Measurements from ENCODE around the gene L3MBTL4.

Gene L3MBTL4

DNA sequence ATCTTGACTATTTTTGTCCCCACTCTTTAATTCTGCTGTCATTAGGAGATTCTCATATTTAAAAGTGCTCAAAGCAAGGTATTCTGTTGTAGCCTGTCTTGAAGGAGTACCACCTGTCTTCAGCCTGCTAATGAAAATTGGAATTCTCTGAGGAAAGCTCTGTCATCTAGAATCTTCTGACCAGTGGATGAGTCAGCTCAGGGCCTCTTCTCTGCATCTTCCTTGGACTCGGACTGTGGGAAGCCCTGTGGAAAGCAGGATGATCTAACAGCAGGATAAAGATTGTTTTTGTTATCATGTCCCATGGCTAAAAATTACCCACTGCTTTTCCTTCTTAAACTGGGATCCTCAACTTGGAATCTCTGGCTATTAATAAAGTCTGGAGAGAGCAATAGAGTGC is 500.7 kb downstream of the L3MBTL4 start:
- no peak overlapping the region for H3K4me3 ChIP-seq (ENCODE audit: low read depth in 1 of 5, low read length in 5 of 5)
- H3K36me3 ChIP-seq (ENCODE audit: control insufficient read depth in 5 of 5, insufficient read depth in 5 of 5, low read length in 5 of 5), result no peaks in the 10 kb centered on the region
- H3K27me3 ChIP-seq (ENCODE audit: control insufficient read depth in 5 of 5, insufficient read depth in 4 of 5, low read length in 5 of 5), result no peaks in the 10 kb centered on the region
- H3K9ac ChIP-seq (ENCODE audit: low read length in 5 of 5), result no peak overlapping the region
- no peaks in the 10 kb centered on the region for H3K9me3 ChIP-seq (ENCODE audit: control insufficient read depth in 5 of 5, low read length in 5 of 5)
- H3K4me1 ChIP-seq (ENCODE audit: control insufficient read depth in 5 of 5, insufficient read depth in 5 of 5, low read length in 5 of 5), result no peaks in the 10 kb centered on the region
- no peak overlapping the region for H3K27ac ChIP-seq (ENCODE audit: low read depth, low read length)

DNA sequence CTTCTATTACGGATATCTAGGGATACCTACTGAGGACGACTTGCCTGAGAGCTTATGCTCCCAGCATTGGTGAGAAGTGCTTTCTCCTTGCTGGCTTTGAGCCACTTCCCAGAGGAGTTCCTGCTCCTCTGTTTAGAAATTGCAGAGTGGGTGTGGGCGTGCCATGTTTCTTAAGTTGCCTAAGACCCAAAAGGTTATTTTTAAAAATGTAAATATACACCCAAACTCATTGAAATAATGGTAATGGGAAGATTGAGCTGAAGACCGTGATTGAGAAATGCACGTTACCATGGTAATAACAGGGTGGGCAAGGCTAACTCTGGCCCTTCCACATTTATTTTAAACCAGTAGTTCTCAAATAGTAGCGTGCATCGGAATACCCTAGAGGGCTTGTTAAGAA is 502.1 kb downstream of the L3MBTL4 start:
- no peaks in the 10 kb centered on the region for H3K27me3 ChIP-seq (ENCODE audit: control insufficient read depth in 5 of 5, insufficient read depth in 4 of 5, low read length in 5 of 5)

DNA sequence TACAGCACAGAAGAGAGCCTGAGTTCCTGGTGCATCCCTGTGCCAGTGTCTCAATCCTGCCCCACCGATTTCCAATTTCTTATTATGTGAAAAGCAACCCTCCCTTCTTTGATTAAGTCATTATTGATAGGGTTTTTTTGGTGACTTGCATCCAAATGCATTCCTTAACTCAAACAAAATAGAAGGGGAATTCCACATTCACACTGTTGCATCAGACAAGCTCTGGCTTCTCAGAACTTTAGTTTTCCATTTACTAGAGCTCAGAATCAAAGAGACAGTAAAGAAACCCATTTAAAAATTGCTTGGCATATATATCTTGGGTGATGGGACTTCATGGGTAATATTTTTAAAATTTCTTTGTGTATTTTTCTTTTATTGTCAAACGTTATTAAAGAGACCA is 505.6 kb downstream of the L3MBTL4 start:
- no peak overlapping the region for H3K9ac ChIP-seq (ENCODE audit: low read length in 5 of 5)
- no peaks in the 10 kb centered on the region for H3K9me3 ChIP-seq (ENCODE audit: control insufficient read depth in 5 of 5, low read length in 5 of 5)
- no peaks in the 10 kb centered on the region for H3K4me1 ChIP-seq (ENCODE audit: control insufficient read depth in 5 of 5, insufficient read depth in 5 of 5, low read length in 5 of 5)
- H3K4me3 ChIP-seq (ENCODE audit: low read depth in 1 of 5, low read length in 5 of 5), result no peak overlapping the region
- H3K36me3 ChIP-seq (ENCODE audit: control insufficient read depth in 5 of 5, insufficient read depth in 5 of 5, low read length in 5 of 5), result no peaks in the 10 kb centered on the region
- H3K27ac ChIP-seq (ENCODE audit: low read depth, low read length), result no peak overlapping the region
- peaks cover 0 to 5% (median 0%) of the 10 kb centered on the region in 5 donors for H3K27me3 ChIP-seq (ENCODE audit: control insufficient read depth in 5 of 5, insufficient read depth in 4 of 5, low read length in 5 of 5)

More for the DNA sequence above, 502.1 kb downstream of the L3MBTL4 start:
- Histone ChIP-seq H3K9me3 (ENCODE audit: control insufficient read depth in 5 of 5, low read length in 5 of 5) (no peaks in the 10 kb centered on the region), H3K4me3 (ENCODE audit: low read depth in 1 of 5, low read length in 5 of 5) (no peak overlapping the region), H3K4me1 (ENCODE audit: control insufficient read depth in 5 of 5, insufficient read depth in 5 of 5, low read length in 5 of 5) (no peaks in the 10 kb centered on the region), H3K36me3 (ENCODE audit: control insufficient read depth in 5 of 5, insufficient read depth in 5 of 5, low read length in 5 of 5) (no peaks in the 10 kb centered on the region), H3K9ac (ENCODE audit: low read length in 5 of 5) (no peak overlapping the region), H3K27ac (ENCODE audit: low read depth, low read length) (no peak overlapping the region)
